ENCODE data around the gene FAM209B. TPM values are rescaled to one million over a fixed set of nuclear protein-coding genes. Genes with fewer than 3 reads are reported as not detected.

The FAM209B gene
- total RNA-seq, 2 experiments from 2014 or later, result not detected

GRCh38 chr20:56517641-56518040 lies 15.4 kb upstream of the FAM209B start:
- no peak overlapping the region for H3K27ac ChIP-seq (ENCODE audit: low read depth, low read length, poor library complexity, severe bottlenecking)
- H4K20me1 ChIP-seq (ENCODE audit: insufficient read depth, low read length), result no peaks in the 10 kb centered on the region
- H3K9me2 ChIP-seq (ENCODE audit: insufficient read depth, low read length), result no peaks in the 10 kb centered on the region
- peaks cover 64% of the 10 kb centered on the region for H3K36me3 ChIP-seq (ENCODE audit: insufficient read depth, low read length)
- no peaks in the 10 kb centered on the region for H3K79me2 ChIP-seq (ENCODE audit: insufficient read depth, low read depth, low read length)
- no peak overlapping the region for H2AFZ ChIP-seq (ENCODE audit: low read length)
- no peak overlapping the region for H3K4me3 ChIP-seq (ENCODE audit: low read depth, low read length, poor library complexity, severe bottlenecking)
- no peaks in the 10 kb centered on the region for H3K4me1 ChIP-seq (ENCODE audit: insufficient read depth, low read length, poor library complexity, severe bottlenecking)
- POLR2A ChIA-PET, result no interaction called here
- H3K9me3 ChIP-seq (ENCODE audit: low read length), result peaks cover 11% of the 10 kb centered on the region; the same call in 1 of the 2 replicates
- BruUV-seq (replicated peaks), result no TSS peak
- CTCF ChIA-PET (ENCODE audit: unreplicated experiment), result no interaction called here
- no peak overlapping the region for H3K4me2 ChIP-seq (ENCODE audit: low read length)
- TF ChIP-seq CTCF (conservative IDR thresholded peaks at IDR 0.05; ENCODE audit: low read length), result no peak
- TF ChIP-seq EZH2phosphoT487 (IDR thresholded peaks at IDR 0.05; ENCODE audit: borderline replicate concordance, low read depth, low read length), result no peak
- no peak for DNase-seq (ENCODE audit: low spot score)
- intact Hi-C loops (cut with micrococcal nuclease; ENCODE audit: unreplicated experiment), result no loop called here

- BruUV-seq (replicated peaks), result no TSS peak
- peaks cover 11% of the 10 kb centered on the region; the same call in 1 of the 2 replicates for H3K9me3 ChIP-seq (ENCODE audit: low read length)
Measured at GRCh38 chr20:56518126-56518525, 14.9 kb upstream of the FAM209B start.

More at GRCh38 chr20:56518126-56518525, 14.9 kb upstream of the FAM209B start:
- Histone ChIP-seq H3K27ac (ENCODE audit: low read depth, low read length, poor library complexity, severe bottlenecking) (no peak overlapping the region), H3K9me2 (ENCODE audit: insufficient read depth, low read length) (no peaks in the 10 kb centered on the region), H3K4me2 (ENCODE audit: low read length) (no peak overlapping the region), H2AFZ (ENCODE audit: low read length) (no peak overlapping the region), H4K20me1 (ENCODE audit: insufficient read depth, low read length) (no peaks in the 10 kb centered on the region), H3K79me2 (ENCODE audit: insufficient read depth, low read depth, low read length) (no peaks in the 10 kb centered on the region), H3K36me3 (ENCODE audit: insufficient read depth, low read length) (peaks cover 61% of the 10 kb centered on the region), H3K4me3 (ENCODE audit: low read depth, low read length, poor library complexity, severe bottlenecking) (no peak overlapping the region), H3K4me1 (ENCODE audit: insufficient read depth, low read length, poor library complexity, severe bottlenecking) (no peaks in the 10 kb centered on the region)
- DNase-seq (ENCODE audit: low spot score), result no peak
- ChIA-PET POLR2A (no interaction called here), CTCF (ENCODE audit: unreplicated experiment) (no interaction called here)
- intact Hi-C loops (cut with micrococcal nuclease; ENCODE audit: unreplicated experiment), result no loop called here
- TF ChIP-seq EZH2phosphoT487 (IDR thresholded peaks at IDR 0.05; ENCODE audit: borderline replicate concordance, low read depth, low read length), result no peak
- no peak for TF ChIP-seq CTCF (conservative IDR thresholded peaks at IDR 0.05; ENCODE audit: low read length)
